NCI-H2107 treated with DMSO at 0.1 percent for 48 hours (cell line): ENCODE data around the gene KCNJ13.
A peak's percentile ranks its signal among the peaks of the same experiment; 100 is the strongest.

Experiments
- DNase-seq: peaks from one replicate; lab custom pipeline; 2025; ENCODE audit not compliant: unreplicated experiment; lab: John Stamatoyannopoulos, UW

Gene KCNJ13

GRCh38 chr2:232776435-232776834, at the start of gene KCNJ13:
TSS of gene KCNJ13 (minus strand) at chr2:232776565. CDS start at chr2:232771362, 5,203 bp downstream.
- DNase-seq: no peak

DNA sequence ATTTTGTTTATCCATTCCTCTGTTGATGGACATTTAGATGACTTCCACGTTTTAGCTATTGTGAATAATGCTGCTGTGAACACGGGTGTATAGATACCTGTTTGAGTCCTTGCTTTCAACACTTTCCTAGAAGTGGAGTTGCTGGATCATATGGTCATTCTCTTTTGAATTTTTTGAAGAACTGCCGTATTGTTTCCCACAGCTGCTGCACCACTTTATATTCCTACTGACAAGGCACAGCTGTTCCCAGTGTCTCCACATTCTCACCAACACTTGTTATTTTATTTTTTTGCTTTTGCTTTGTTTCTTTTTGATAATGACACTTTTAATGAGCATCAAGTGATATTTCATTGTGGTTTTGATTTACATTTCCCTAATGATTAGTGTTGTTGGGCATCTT, 41.4 kb upstream of the KCNJ13 start:
- no peak for DNase-seq

- DNase-seq: peak; percentile 73
These were observed 40.3 kb upstream of the KCNJ13 start for GRCh38 chr2:232816657-232817056.

DNA sequence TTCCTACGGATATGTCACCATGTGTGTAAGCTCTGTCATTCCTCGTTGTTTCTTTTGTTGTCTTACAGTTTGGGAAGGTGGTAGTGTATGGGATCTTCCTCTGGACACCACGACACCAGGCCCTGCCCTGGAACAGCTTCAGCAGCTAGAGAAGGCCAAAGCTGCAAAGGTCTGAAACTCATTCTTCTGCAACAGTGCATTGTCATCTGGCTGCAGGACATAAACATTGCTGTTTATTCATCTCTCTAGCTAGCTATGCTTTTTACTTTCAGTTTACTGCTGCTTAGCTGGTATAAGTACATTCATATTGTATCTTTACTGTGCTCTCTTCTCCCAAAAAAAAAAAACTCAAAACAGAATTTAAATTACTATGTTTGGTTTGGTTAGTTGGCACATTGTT, 39.2 kb upstream of the KCNJ13 start:
- DNase-seq: no peak

GRCh38 chr2:232810444-232810843, 34.1 kb upstream of the KCNJ13 start:
- DNase-seq: no peak

GRCh38 chr2:232809349-232810124, 33.2 kb upstream of the KCNJ13 start:
- no peak for DNase-seq

DNA sequence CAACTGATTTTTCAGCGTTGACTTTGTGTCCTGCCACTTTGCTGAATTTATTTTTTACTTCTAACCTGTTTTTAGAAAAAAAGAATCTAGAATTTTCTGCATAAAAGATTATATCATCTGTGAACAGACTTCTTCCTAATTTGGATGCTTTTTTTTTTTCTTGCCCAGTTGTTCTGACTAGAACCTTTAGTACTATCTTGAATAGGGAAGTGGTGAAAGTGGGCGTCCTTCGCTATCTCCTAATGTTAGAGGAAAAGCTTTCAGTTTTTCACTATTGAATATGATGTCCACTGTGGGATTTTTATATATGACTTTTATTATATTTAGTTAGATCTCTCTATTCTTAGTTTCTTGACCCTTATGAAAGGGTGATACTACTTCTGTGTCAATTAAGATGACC, 25.7 kb upstream of the KCNJ13 start:
- DNase-seq: no peak

DNA sequence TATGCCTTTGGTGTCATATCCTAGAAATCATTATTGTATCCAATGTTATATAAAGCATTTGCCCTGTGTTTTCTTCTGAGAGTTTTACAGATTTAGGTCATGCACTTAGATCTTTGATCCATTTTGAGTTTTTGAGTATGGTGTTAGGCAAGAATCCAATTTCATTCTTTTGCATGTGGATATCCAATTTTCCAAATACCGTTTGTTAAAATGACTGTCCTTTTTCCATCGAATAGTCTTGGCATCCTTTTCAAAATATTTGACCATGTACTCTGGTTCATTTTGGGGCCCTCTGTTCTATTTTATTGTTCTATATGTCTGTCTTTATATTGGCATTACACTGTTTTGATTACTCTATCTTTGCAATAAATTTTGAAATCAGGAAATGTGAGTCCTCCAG, 23.8 kb upstream of the KCNJ13 start:
- DNase-seq: no peak

DNA sequence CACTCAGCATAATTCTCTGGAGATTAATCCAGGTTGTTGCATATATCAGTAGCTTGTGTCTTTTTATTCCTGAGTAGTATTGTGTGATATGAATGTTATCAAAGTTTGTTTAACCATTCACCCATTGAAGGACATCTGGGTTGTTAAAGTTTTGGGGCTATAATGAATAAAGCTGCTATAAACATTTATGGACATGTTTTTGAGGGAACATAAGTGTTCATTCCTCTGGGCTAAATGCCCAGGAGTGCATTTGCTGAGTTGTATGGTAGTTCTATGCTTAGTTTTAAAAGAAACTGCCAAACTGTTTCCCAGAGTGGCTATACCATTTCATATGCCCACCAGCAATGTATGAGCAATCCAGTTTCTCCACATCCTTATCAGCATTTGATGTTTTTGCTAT, 21.8 kb upstream of the KCNJ13 start:
- DNase-seq: no peak

DNA sequence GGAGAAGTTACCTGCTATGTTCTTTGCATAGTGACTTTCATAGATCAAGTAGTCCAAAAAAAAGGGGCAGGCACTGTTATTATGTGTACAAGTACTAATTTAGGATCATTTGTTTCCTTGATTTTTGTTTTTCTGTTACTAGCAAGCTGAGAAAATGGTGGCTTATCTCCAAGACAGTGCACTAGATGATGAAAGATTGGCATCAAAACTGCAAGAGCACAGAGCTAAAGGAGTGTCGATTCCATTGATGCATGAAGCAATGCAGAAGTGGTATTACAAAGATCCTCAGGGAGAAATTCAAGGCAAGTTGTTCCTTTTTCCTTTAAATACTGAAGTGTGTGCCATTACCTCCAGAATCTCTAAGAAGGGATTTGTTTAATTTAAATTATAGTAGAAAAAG, 19.6 kb upstream of the KCNJ13 start:
- DNase-seq: no peak

DNA sequence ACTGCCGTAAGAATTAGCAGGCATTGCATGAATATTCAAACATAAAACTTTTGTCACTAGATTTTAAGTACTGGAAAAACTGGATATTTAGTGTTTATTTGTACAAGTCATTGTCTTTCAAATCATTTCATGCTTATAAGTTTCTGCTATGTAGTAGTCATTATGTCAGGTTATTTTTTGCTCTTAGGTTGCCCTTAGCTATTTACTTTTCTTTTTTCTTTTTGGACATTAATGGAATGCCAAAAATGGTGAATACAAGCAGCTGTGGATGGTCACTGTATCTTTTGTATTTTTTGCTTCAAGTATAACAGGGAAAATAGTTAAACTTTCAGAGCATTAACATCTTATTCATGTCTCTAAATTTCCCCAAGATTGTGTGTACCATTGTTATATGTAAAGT, 18.6 kb upstream of the KCNJ13 start:
- no peak for DNase-seq

- no peak for DNase-seq
These were observed 16.9 kb upstream of the KCNJ13 start for GRCh38 chr2:232793271-232793670.

DNA sequence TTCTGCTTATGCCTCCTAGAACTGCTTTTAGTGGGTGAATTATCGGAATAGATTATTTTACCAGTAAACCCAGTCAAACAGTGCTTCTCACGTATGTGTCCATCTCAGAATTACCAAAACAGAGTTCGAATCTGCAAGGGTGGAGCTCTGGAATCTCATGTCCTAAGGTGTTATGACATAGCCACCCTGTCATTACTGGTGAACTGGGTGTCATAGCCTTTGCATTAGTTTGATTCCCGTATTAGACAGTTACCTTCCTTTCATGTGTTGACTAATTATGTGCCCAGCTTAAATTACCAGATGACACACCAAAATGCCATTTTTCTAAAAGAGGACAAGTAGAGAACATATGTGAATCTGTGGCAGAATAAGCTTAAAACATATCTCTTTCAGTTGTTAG, 15.2 kb upstream of the KCNJ13 start:
- no peak for DNase-seq

DNA sequence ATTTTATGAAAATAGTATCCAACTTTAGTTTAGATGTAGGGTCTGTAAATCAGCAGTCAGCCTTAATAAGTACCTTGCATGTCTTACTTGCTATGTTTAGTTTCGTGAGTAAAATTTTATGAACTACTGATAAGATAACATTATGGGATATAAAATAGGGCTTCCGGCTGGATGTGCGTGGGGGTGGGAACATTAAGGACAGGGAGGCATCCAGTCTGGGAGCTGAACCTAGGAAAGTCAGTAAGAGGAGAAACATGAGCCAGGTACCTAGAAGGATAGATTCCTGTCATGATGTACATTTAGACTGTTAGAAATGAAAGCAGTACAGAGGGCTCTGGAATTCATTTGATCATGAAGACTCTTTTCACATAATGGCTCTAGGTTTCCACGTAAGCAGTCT, 12.7 kb upstream of the KCNJ13 start:
- no peak for DNase-seq

- no peak for DNase-seq
These were observed 11.4 kb upstream of the KCNJ13 start for GRCh38 chr2:232787806-232788205.

DNA sequence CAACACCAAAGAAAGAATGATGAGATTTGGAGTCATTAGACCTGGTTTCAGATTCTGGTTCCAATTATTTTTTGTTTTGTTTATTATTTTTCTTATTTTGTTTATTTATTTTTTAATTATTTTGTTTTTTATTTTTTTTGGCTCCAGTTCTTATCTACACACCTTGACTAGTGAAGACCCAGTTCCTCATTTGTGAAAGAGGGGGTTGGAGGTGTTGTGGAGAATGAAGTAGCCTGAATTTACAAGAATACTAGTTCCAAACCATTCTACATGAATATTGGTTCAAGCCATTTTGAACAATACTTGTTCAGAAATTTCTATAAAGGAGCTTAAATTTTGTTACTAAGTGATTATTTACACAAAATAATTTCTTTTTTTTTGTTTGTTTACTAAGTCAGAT, 6.9 kb upstream of the KCNJ13 start:
- no peak for DNase-seq

DNA sequence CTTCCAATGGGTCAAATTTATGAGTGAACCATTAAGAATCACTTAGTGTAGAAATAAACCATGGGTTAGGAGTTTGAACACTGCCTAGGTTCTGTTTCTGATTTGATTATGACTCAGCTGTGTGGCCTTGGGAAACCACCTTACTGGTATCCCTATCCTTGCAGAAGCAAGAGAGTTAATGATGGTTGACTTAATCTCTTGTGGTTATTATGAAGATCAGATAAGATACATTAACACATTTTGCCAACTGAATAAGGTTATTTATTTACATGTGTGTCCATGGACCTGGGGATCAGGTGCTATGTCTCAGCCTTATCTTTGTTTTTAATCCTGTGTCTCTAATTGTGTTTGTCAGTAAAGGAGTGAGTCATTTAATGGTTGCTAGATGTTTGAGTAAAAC, 5.4 kb upstream of the KCNJ13 start:
- no peak for DNase-seq

- DNase-seq: no peak
These were observed 3.6 kb upstream of the KCNJ13 start for GRCh38 chr2:232779934-232780333.

GRCh38 chr2:232779465-232779864, 3.1 kb upstream of the KCNJ13 start:
- no peak for DNase-seq

GRCh38 chr2:232777276-232777675, 911 bp upstream of the KCNJ13 start:
- no peak for DNase-seq

GRCh38 chr2:232773815-232774214, 2.5 kb downstream of the KCNJ13 start:
- DNase-seq: no peak

DNA sequence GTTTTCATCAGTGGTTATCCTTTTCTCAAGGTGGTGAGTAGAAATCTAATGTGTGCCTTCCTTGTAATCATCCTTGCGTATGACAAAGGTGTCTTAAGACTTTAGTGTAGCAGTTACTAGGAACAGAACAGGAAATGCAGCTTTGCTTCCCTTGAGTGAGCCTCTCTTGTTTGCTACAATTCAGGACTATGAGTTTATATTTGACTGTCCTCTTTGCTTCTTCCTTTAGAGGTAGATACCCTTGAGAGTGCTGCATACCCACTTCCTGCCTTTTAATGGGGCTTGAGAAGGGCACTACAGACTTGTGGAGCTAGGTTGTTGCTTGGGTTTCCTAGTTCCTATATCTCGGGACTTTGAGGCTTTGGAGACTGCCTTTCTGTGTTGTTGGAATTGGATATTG, 3.8 kb downstream of the KCNJ13 start:
- DNase-seq: no peak

- DNase-seq: no peak
These were observed 4.5 kb downstream of the KCNJ13 start for GRCh38 chr2:232771870-232772269.
